ENCODE data around the gene FADS3. TPM values are rescaled to one million over a fixed set of nuclear protein-coding genes. Genes with fewer than 3 reads are reported as not detected.
A peak's percentile ranks its signal among the peaks of the same experiment; 100 is the strongest.

The FADS3 gene
- total and polyA plus RNA-seq, 2 experiments from 2014 or later: 44.4 to 73.5 TPM

DNA sequence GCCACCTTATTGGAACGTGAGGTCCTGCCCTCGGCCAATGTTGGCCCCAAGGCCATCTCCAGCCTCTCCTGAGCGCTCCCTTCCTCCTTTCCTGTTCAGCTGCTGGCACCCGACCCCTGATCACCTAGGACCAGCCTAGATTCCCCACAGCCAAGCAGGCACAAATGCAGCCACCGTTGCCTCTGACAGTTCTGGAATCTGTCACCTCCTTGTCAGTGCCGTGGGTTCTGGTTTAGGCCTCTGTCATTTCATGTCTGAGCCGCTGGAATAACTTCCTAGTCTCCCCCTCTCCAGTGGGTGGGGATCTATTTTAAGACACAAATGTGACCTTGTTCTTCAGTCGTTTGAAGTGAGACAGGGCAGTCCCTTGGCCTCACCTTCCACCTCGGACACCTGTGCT is 29.7 kb downstream of the FADS3 start (continued):
- TF ChIP-seq POLR2AphosphoS5 (IDR thresholded peaks at IDR 0.05; ENCODE audit: low read depth): no peak
- TF ChIP-seq EZH2 (IDR thresholded peaks at IDR 0.05; ENCODE audit: low read depth, unreplicated experiment): no peak
- TF ChIP-seq STAT1 (IDR thresholded peaks at IDR 0.05; ENCODE audit: unreplicated experiment): no peak
- TF ChIP-seq, protein P1, sequence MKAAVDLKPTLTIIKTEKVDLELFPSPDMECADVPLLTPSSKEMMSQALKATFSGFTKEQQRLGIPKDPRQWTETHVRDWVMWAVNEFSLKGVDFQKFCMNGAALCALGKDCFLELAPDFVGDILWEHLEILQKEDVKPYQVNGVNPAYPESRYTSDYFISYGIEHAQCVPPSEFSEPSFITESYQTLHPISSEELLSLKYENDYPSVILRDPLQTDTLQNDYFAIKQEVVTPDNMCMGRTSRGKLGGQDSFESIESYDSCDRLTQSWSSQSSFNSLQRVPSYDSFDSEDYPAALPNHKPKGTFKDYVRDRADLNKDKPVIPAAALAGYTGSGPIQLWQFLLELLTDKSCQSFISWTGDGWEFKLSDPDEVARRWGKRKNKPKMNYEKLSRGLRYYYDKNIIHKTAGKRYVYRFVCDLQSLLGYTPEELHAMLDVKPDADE (IDR thresholded peaks at IDR 0.05): no peak
- TF ChIP-seq EZH2phosphoT487 (IDR thresholded peaks at IDR 0.05; ENCODE audit: unreplicated experiment): no peak

DNA sequence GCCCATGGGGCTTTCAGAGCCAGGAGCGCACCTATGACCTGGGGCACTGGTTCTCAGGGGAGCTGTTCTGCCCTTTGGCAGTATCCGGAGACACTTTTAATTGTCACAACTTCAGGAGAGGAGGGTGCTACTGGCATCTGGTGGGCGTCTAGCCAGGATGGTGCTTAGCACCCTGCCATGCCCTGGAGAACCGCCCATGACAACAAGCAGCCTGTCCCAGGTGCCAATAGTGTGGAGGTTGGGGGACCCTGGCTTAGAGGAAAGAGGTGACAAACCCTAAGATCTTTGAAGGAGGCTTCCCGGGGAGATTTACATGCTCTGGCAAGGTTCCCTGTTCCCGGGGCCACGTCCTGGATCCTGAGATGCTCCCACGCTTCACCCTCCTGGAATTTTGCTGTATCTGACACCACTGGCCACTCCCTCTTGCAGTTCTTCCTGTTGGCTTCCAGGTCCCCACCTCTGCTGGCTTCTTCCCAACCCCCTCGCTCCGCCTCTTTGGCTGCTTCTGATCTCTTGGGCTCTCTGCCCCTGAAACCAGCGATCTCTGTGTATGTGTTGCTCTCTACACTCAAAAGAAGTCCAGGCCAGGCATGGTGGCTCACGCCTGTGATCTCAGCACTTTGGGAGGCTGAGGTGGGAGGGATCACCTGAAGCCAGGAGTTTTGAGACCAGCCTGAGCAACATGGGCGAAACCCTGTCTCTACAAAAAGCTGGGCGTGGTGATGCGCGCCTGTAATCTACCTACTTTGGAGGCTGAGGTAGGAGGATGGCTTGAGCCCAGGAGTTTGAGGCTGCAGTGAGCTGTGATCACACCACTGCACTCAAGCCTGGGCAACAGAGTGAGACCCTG is 31.1 kb downstream of the FADS3 start:
- DNase-seq (ENCODE audit: low spot score) (no peak), ATAC-seq (no peak)
- no peak for TF ChIP-seq CREB1 (CRISPR knock-in tag; IDR thresholded peaks at IDR 0.05; ENCODE audit: low read depth)
- TF ChIP-seq POLR2AphosphoS5 (IDR thresholded peaks at IDR 0.05; ENCODE audit: low read depth): no peak
- no peak for TF ChIP-seq JUNB (IDR thresholded peaks at IDR 0.05; ENCODE audit: unreplicated experiment)
- no peak for TF ChIP-seq NANOG (IDR thresholded peaks at IDR 0.05; ENCODE audit: borderline replicate concordance)
- Histone ChIP-seq H3K27me3 (ENCODE audit: insufficient read depth) (no peaks in the 10 kb centered on the region), H3K4me3 (no peak overlapping the region), H3K4me2 (no peak overlapping the region), H3F3A (replicated peaks; ENCODE audit: low read depth) (peaks cover 3% of the 10 kb centered on the region; the same call in 1 of the 2 replicates), H3K36me3 (ENCODE audit: insufficient read depth) (peaks cover 45% of the 10 kb centered on the region), H3K9me2 (ENCODE audit: insufficient read depth) (no peaks in the 10 kb centered on the region), H4K20me1 (replicated peaks; ENCODE audit: insufficient read depth) (peaks cover 9% of the 10 kb centered on the region), H3K27ac (ENCODE audit: low read depth) (no peak overlapping the region), H3K4me1 (ENCODE audit: insufficient read depth) (no peaks in the 10 kb centered on the region), H2AFZ (no peak overlapping the region), H3K79me2 (replicated peaks; ENCODE audit: insufficient read depth) (0 out of 2 replicates have a peak, but pooled peaks cover 3% of the 10 kb centered on the region)
- Mint-ChIP-seq H3K9me3 (no peaks in the 10 kb centered on the region; the same call in 2 of the 3 replicates), H3K36me3 (ENCODE audit: low read depth) (peaks cover 86% of the 10 kb centered on the region), H3K4me3 (no peak overlapping the region), H3K27ac (no peak overlapping the region), H3K4me1 (no peaks in the 10 kb centered on the region; the same call in 1 of the 3 replicates), H3K27me3 (ENCODE audit: insufficient read depth, low read depth, poor library complexity) (no peaks in the 10 kb centered on the region)

DNA sequence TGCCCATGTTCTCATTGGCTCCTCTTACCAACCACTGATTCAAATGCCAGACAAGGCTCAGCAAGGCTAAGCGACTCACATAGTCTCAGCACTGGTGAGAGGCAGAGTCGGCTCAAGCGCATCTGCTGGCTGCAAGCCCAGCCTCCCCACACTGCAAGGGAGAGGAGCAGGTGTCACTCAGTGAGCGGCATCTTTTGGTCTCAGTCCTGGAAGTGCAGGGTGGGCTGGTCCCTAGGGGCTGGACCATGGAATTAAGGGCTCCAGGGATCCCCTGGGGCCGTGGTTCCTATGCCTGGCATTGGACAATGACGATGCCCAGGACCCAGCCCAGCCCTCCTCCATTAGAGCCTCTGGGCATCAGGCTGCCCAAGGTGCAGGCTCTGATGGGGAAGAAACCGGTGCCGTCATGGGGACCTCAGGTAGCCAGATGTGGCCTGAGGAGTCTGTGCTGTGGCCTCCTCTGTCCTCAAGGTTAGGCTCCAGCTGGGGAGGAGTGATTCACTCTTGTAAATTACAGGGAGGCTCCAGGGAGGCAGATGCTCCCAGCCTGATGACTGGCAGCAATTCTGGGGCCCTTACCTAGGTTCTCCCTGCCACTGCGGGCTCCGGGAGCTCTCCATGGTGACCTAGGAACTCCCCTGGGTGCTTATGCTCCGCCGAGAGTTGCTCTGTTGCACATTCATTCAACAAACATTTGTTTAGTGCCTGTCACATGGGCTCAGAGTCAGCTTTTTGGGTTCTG is 35.2 kb downstream of the FADS3 start:
- peaks cover 56% of the 10 kb centered on the region for H3K36me3 ChIP-seq (ENCODE audit: insufficient read depth)
- no peaks in the 10 kb centered on the region for H3K9me2 ChIP-seq (ENCODE audit: insufficient read depth)
- ATAC-seq (no peak), DNase-seq (ENCODE audit: low spot score) (no peak)
- peaks cover 17% of the 10 kb centered on the region for H4K20me1 ChIP-seq (replicated peaks; ENCODE audit: insufficient read depth)
- no peak overlapping the region for H3K4me2 ChIP-seq
- Mint-ChIP-seq H3K36me3 (ENCODE audit: low read depth) (peaks cover 84% of the 10 kb centered on the region), H3K9me3 (no peaks in the 10 kb centered on the region), H3K27me3 (ENCODE audit: insufficient read depth, low read depth, poor library complexity) (peaks cover 4% of the 10 kb centered on the region), H3K27ac (peak overlapping the region; percentile 35; the same call in 1 of the 2 replicates), H3K4me1 (no peaks in the 10 kb centered on the region), H3K4me3 (no peak overlapping the region)
- peaks cover 8% of the 10 kb centered on the region; the same call in 1 of the 2 replicates for H3K79me2 ChIP-seq (replicated peaks; ENCODE audit: insufficient read depth)
- H3K27me3 ChIP-seq (ENCODE audit: insufficient read depth): no peaks in the 10 kb centered on the region
- no peak overlapping the region for H3K27ac ChIP-seq (ENCODE audit: low read depth)
- H2AFZ ChIP-seq: no peak overlapping the region
- H3K4me3 ChIP-seq: no peak overlapping the region
- no peaks in the 10 kb centered on the region for H3K4me1 ChIP-seq (ENCODE audit: insufficient read depth)
- TF ChIP-seq, protein P2, sequence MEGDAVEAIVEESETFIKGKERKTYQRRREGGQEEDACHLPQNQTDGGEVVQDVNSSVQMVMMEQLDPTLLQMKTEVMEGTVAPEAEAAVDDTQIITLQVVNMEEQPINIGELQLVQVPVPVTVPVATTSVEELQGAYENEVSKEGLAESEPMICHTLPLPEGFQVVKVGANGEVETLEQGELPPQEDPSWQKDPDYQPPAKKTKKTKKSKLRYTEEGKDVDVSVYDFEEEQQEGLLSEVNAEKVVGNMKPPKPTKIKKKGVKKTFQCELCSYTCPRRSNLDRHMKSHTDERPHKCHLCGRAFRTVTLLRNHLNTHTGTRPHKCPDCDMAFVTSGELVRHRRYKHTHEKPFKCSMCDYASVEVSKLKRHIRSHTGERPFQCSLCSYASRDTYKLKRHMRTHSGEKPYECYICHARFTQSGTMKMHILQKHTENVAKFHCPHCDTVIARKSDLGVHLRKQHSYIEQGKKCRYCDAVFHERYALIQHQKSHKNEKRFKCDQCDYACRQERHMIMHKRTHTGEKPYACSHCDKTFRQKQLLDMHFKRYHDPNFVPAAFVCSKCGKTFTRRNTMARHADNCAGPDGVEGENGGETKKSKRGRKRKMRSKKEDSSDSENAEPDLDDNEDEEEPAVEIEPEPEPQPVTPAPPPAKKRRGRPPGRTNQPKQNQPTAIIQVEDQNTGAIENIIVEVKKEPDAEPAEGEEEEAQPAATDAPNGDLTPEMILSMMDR (conservative IDR thresholded peaks at IDR 0.05; ENCODE audit: low read depth in 2 of 2): no peak
- TF ChIP-seq, protein P1 (IDR thresholded peaks at IDR 0.05): no peak
- no peak for TF ChIP-seq STAT1 (IDR thresholded peaks at IDR 0.05; ENCODE audit: unreplicated experiment)
- H3F3A ChIP-seq (replicated peaks; ENCODE audit: low read depth): peaks cover 15% of the 10 kb centered on the region; the same call in 1 of the 2 replicates
